Measurements from ENCODE around the gene APBB3. TPM values are rescaled to one million over a fixed set of nuclear protein-coding genes. Genes with fewer than 3 reads are reported as not detected.

Gene APBB3
- total RNA-seq, 1 donor from 2014 or later: 20.7 TPM

DNA sequence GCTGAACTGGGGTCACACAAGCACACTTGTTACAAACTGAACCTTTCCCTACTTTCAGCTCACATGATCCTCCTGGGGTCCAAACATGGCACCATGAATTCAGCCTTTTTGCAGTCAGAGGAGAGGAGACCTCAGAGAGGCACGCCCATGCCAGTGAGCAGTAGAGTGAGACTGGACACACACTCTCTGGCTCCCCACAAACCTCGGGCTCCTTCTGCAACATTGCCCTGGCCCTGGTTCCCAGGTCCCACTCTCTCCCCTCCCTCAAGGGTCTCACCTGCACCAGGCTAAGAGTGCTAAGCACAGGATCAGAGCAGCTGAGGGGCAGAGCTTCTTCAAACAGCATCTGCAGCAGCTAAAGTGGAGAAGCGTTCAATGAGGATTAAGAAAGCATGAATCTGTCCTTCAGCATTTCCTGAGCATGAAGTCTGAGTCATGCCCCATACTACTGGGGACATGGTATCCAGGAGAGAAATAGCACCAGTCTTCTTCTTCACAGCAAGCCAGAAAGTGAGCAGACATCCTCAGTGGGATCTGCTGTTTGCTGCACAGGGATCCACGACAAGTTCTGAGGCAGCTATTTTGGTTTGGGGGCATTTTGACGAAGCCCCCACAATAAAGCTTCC lies 27.5 kb upstream of the APBB3 start:
- H4K20me1 ChIP-seq (ENCODE audit: low read depth): no peaks in the 10 kb centered on the region
- H3K4me1 ChIP-seq: no peaks in the 10 kb centered on the region
- no peak overlapping the region for H3K27ac ChIP-seq
- no peak overlapping the region for H3K4me3 Mint-ChIP-seq
- H3K9ac ChIP-seq: no peak overlapping the region
- H3K4me1 Mint-ChIP-seq: no peaks in the 10 kb centered on the region
- H3K27me3 ChIP-seq: no peaks in the 10 kb centered on the region
- TF ChIP-seq EZH2phosphoT487 (IDR thresholded peaks at IDR 0.05) (no peak), EZH2 (IDR thresholded peaks at IDR 0.05) (no peak)
- no peaks in the 10 kb centered on the region for H3K36me3 Mint-ChIP-seq
- H3K9me3 Mint-ChIP-seq: no peaks in the 10 kb centered on the region
- H3K27me3 Mint-ChIP-seq (ENCODE audit: insufficient read depth, low read depth): peaks cover 4% of the 10 kb centered on the region
- H3K4me3 ChIP-seq: no peak overlapping the region
- H2AFZ ChIP-seq (replicated peaks): no peak overlapping the region
- H3K9me3 ChIP-seq (ENCODE audit: low read depth): no peaks in the 10 kb centered on the region
- H3K4me2 ChIP-seq: no peak overlapping the region
- H3K36me3 ChIP-seq: no peaks in the 10 kb centered on the region
- H3K79me2 ChIP-seq (ENCODE audit: low read depth): no peaks in the 10 kb centered on the region
- H3K27ac Mint-ChIP-seq: no peak overlapping the region
- DNase-seq (ENCODE audit: low spot score): no peak
- H3F3A ChIP-seq (ENCODE audit: low read depth): no peaks in the 10 kb centered on the region

DNA sequence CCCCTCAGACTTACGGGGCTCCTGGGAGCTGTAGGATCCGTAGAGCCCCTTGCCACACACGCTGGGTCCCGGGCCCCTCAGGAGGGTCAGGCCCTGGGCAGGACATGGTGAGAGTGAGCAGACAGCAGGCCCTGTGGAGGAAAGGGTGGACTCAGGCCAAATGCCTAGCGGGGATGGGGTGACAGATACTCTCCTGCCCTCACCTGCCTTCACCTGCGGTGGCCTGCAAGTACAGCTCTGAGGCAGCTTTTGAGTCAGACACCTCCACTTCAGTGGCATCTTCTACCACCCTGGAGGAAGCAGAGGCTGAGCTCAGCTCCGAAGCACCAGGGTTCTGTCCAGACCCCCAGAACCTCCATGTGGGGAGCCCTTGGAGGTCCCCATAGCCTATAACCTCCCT lies 26.5 kb upstream of the APBB3 start:
- Histone ChIP-seq H4K20me1 (ENCODE audit: low read depth) (no peaks in the 10 kb centered on the region), H3K4me1 (no peaks in the 10 kb centered on the region), H2AFZ (replicated peaks) (no peak overlapping the region), H3K9ac (no peak overlapping the region), H3K4me3 (no peak overlapping the region), H3K36me3 (no peaks in the 10 kb centered on the region), H3K9me3 (ENCODE audit: low read depth) (no peaks in the 10 kb centered on the region), H3K79me2 (ENCODE audit: low read depth) (no peaks in the 10 kb centered on the region), H3F3A (ENCODE audit: low read depth) (no peaks in the 10 kb centered on the region), H3K4me2 (no peak overlapping the region), H3K27me3 (no peaks in the 10 kb centered on the region), H3K27ac (no peak overlapping the region)
- Mint-ChIP-seq H3K4me1 (no peaks in the 10 kb centered on the region), H3K27me3 (ENCODE audit: insufficient read depth, low read depth) (peaks cover 4% of the 10 kb centered on the region), H3K9me3 (no peaks in the 10 kb centered on the region), H3K4me3 (no peak overlapping the region), H3K36me3 (no peaks in the 10 kb centered on the region), H3K27ac (no peak overlapping the region)
- TF ChIP-seq, protein P1, sequence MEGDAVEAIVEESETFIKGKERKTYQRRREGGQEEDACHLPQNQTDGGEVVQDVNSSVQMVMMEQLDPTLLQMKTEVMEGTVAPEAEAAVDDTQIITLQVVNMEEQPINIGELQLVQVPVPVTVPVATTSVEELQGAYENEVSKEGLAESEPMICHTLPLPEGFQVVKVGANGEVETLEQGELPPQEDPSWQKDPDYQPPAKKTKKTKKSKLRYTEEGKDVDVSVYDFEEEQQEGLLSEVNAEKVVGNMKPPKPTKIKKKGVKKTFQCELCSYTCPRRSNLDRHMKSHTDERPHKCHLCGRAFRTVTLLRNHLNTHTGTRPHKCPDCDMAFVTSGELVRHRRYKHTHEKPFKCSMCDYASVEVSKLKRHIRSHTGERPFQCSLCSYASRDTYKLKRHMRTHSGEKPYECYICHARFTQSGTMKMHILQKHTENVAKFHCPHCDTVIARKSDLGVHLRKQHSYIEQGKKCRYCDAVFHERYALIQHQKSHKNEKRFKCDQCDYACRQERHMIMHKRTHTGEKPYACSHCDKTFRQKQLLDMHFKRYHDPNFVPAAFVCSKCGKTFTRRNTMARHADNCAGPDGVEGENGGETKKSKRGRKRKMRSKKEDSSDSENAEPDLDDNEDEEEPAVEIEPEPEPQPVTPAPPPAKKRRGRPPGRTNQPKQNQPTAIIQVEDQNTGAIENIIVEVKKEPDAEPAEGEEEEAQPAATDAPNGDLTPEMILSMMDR (IDR thresholded peaks at IDR 0.05): no peak
- no peak for TF ChIP-seq EZH2phosphoT487 (IDR thresholded peaks at IDR 0.05)
- no peak for TF ChIP-seq EZH2 (IDR thresholded peaks at IDR 0.05)
- DNase-seq (ENCODE audit: low spot score): no peak

DNA sequence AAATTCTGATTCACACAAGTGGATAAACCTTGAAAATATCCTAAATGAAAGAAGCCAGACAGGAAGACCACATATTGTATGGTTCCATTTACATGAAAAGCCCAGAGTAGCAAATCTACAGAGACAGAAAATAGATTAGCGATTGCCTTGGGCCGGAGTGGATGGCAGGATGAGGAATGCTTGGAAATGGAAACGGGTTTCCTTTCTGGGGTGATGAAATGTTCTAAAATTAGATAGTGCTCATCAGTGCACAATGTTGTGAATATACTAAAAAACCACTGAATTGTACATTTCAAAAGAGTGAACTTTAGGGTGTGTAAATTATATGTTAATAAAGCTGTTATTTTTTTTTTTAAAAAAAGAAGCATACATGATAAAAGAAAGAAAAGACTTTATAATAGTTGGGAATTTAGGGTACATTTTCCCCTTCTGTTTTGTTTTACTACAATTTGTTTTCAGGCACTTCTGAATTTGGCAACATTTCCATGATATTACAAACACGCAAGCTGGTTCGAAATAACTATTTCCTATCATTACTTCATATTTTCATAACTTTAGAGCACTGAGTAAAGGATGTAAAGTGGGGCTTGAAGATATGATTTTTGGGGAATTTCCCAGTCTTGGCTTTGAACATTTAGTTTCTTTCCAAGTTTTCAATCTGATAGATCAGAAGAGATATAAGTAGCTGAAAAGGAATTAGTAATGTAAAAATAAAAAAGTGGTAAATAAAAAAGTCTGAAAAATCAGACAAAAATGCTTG lies 24.1 kb upstream of the APBB3 start:
- H3K4me2 ChIP-seq: no peak overlapping the region
- no peaks in the 10 kb centered on the region for H3K4me1 Mint-ChIP-seq
- H3K4me3 Mint-ChIP-seq: no peak overlapping the region

More for the DNA sequence above, 24.1 kb upstream of the APBB3 start:
- Histone ChIP-seq H3K27me3 (no peaks in the 10 kb centered on the region), H4K20me1 (ENCODE audit: low read depth) (no peaks in the 10 kb centered on the region), H3K27ac (no peak overlapping the region), H3K79me2 (ENCODE audit: low read depth) (no peaks in the 10 kb centered on the region), H3K36me3 (no peaks in the 10 kb centered on the region), H3K9ac (no peak overlapping the region), H3K9me3 (ENCODE audit: low read depth) (no peaks in the 10 kb centered on the region), H3K4me1 (no peaks in the 10 kb centered on the region), H3F3A (ENCODE audit: low read depth) (no peaks in the 10 kb centered on the region), H2AFZ (replicated peaks) (no peak overlapping the region), H3K4me3 (no peak overlapping the region)
- H3K9me3 Mint-ChIP-seq: peaks cover under 1% of the 10 kb centered on the region
- no peak for DNase-seq (ENCODE audit: low spot score)
- no peaks in the 10 kb centered on the region for H3K36me3 Mint-ChIP-seq
- H3K27ac Mint-ChIP-seq: no peak overlapping the region
- TF ChIP-seq, protein P1 (IDR thresholded peaks at IDR 0.05): no peak
- TF ChIP-seq EZH2phosphoT487 (IDR thresholded peaks at IDR 0.05): no peak
- TF ChIP-seq EZH2 (IDR thresholded peaks at IDR 0.05): no peak
- peaks cover 4% of the 10 kb centered on the region for H3K27me3 Mint-ChIP-seq (ENCODE audit: insufficient read depth, low read depth)
